Activated CD8-positive, alpha-beta T cell treated with anti-CD3 and anti-CD28 coated beads for 36 hours (primary cell): ENCODE measurements around the gene PLCL1. TPM values are rescaled to one million over a fixed set of nuclear protein-coding genes. Genes with fewer than 3 reads are reported as not detected.

Experiments used
- ATAC-seq: fragments of 200-7000 bp; cut with Tn5 transposase; one replicate; pipeline ENCODE4 v1.10.0; 2021; ENCODE audit warnings: mild to moderate bottlenecking, moderate library complexity
- CTCF ChIA-PET: fragments of 350-600 bp; sonication (Branson Sonifier 250); formaldehyde crosslinking; loops from one replicate; lab custom pipeline; 2021; ENCODE audit warnings: antibody characterized with exemption; lab: Charles Lee
- POLR2A ChIA-PET: fragments of 350-600 bp; sonication (Branson Sonifier 250); formaldehyde crosslinking; loops from one replicate; lab custom pipeline; 2021; ENCODE audit warnings: antibody characterized with exemption; lab: Charles Lee
- DNase-seq: peaks from one replicate; pipeline ENCODE4 v3.0.0-alpha.2; 2020
- H3K27ac Mint-ChIP-seq: one replicate; pipeline ENCODE4 v1.8.0; 2021; ENCODE audit warnings: mild to moderate bottlenecking, mixed read lengths
- H3K27me3 Mint-ChIP-seq: one replicate; pipeline ENCODE4 v1.8.0; 2021; ENCODE audit warnings: mixed read lengths
- H3K36me3 Mint-ChIP-seq: one replicate; pipeline ENCODE4 v1.8.0; 2021; ENCODE audit warnings: low read depth, mixed read lengths
- H3K4me1 Mint-ChIP-seq: one replicate; pipeline ENCODE4 v1.8.0; 2021; ENCODE audit warnings: low read depth, mixed read lengths
- H3K4me3 Mint-ChIP-seq: one replicate; pipeline ENCODE4 v1.8.0; 2021; ENCODE audit warnings: mild to moderate bottlenecking, moderate library complexity, mixed read lengths
- H3K9me3 Mint-ChIP-seq: one replicate; pipeline ENCODE4 v1.8.0; 2021; ENCODE audit warnings: mixed read lengths
- CTCF ChIP-seq: fragments of 200-600 bp; IDR thresholded peaks from one replicate; pipeline ENCODE4 v1.8.0; 2022; ENCODE audit warnings: antibody characterized with exemption, mild to moderate bottlenecking
- intact Hi-C: fragments of 100-400 bp; cut with micrococcal nuclease; formaldehyde crosslinking; loops from one replicate; pipeline ENCODE4 v1.10.0; 2022
- total RNA-seq, 2 experiments: library from RNA; stranded (reverse); gene quantifications; one replicate each; pipeline ENCODE4 v1.2.3, GENCODE V29; 2021

PLCL1 gene
- under 1 TPM; 0.68 to 0.69 TPM for total RNA-seq

- peak; percentile 99 for ATAC-seq
- DNase-seq = peak; percentile 93
- ChIA-PET CTCF (interaction anchor here (0.8 to 3.2 kb wide), 8 partner anchors 11 to 492 kb away, joined by 3 to 18 read pairs (median 4); no protein-coding TSS in a partner anchor), POLR2A (no interaction called here)
- intact Hi-C loops = loop anchor here (5.0 kb wide), 1 partner anchor 248 kb away; no protein-coding TSS in a partner anchor
- no peak for TF ChIP-seq CTCF
- peak within 1 kb of the TSS; percentile 71 for H3K27ac Mint-ChIP-seq
- peaks cover 40% of the 10 kb centered on the region for H3K4me1 Mint-ChIP-seq
- H3K9me3 Mint-ChIP-seq = no peaks in the 10 kb centered on the region
- peak within 1 kb of the TSS; percentile 85 for H3K4me3 Mint-ChIP-seq
- H3K36me3 Mint-ChIP-seq = no peaks in the 10 kb centered on the region
- peaks cover 8% of the 10 kb centered on the region for H3K27me3 Mint-ChIP-seq
Observed at GRCh38 chr2:197804049-197804757, at the start of gene PLCL1. Gene PLCL1, plus strand, starts transcription at chr2:197804593.

GRCh38 chr2:197759013-197759412 is 45.4 kb upstream of the PLCL1 start:
- POLR2A ChIA-PET = no interaction called here
- no peak for ATAC-seq
- Mint-ChIP-seq H3K4me3 (no peak overlapping the region), H3K4me1 (no peaks in the 10 kb centered on the region), H3K9me3 (peaks cover 8% of the 10 kb centered on the region), H3K36me3 (peaks cover 2% of the 10 kb centered on the region), H3K27me3 (peaks cover 7% of the 10 kb centered on the region), H3K27ac (no peak overlapping the region)
- intact Hi-C loops = no loop called here
- TF ChIP-seq CTCF = no peak
- CTCF ChIA-PET = no interaction called here
- DNase-seq = no peak

DNA sequence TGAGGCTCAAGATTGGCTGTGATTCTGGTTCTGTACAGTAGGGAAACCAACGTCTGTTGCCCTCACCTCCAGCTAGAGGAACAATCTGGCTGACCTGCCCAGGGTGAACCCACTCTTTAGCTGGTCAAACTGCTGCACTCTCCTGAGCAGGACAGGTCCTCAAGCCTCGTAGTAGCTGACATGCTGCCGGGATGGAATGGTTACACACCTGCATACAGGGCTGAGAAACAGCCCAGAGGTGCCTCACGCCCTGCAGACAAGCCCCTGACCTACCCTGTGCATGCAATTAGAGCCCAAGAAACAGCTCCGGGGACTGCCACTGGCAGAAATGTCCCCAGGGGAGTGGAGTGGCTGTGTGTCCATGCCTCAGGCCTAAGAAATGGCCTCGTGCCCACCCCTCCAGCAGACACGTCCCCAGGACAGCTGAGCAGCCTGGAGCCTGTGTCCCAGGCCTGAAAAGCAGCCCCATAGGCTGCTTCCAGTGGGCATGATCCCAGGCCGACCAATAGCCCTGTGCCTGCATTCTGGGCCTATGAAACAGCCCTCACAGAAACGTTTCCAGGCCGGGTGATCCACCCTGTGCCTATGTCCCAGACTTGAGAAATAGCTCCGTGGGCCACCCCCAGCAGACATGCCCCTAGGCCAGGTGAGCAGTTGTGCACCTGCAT is 44.6 kb upstream of the PLCL1 start:
- H3K4me1 Mint-ChIP-seq = no peaks in the 10 kb centered on the region
- ChIA-PET CTCF (no interaction called here), POLR2A (no interaction called here)
- intact Hi-C loops = no loop called here
- no peak overlapping the region for H3K27ac Mint-ChIP-seq
- ATAC-seq (no peak), DNase-seq (no peak)
- peaks cover 2% of the 10 kb centered on the region for H3K36me3 Mint-ChIP-seq
- TF ChIP-seq CTCF = no peak
- peaks cover 5% of the 10 kb centered on the region for H3K27me3 Mint-ChIP-seq
- no peak overlapping the region for H3K4me3 Mint-ChIP-seq
- H3K9me3 Mint-ChIP-seq = peaks cover 8% of the 10 kb centered on the region

DNA sequence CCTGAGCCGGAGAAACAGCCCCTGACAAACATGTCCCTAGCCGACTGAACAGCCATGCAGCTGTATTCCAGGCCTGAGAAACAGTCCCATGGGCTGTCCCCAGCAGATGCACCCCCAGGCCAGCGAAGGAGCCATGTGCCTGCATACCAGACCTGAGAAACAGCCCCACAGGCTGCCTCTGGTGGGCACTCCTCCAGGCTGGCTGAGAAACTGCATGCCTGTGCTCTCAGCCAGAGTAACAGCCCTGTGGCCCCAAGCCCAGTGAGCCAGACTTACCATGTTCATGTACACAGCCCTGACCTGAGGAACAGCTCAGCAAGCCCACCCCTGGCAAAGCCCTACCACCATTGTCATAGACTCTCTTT is 44.1 kb upstream of the PLCL1 start:
- no peak for ATAC-seq
- POLR2A ChIA-PET = no interaction called here

More for the DNA sequence above, 44.1 kb upstream of the PLCL1 start:
- Mint-ChIP-seq H3K27ac (no peak overlapping the region), H3K27me3 (peaks cover 4% of the 10 kb centered on the region), H3K4me3 (no peak overlapping the region), H3K36me3 (peaks cover 2% of the 10 kb centered on the region), H3K4me1 (no peaks in the 10 kb centered on the region), H3K9me3 (peaks cover 8% of the 10 kb centered on the region)
- CTCF ChIA-PET = interaction anchor here (0.7 kb wide), 1 partner anchor 22 kb away, joined by 3 read pairs; no protein-coding TSS in a partner anchor
- intact Hi-C loops = no loop called here
- DNase-seq = no peak
- no peak for TF ChIP-seq CTCF
